CD1c-positive myeloid dendritic cell (primary cell): ENCODE measurements around the gene WFS1.

ENCODE experiments used
- DNase-seq: peaks from one replicate; pipeline ENCODE4 v3.0.0-alpha.2; 2016; ENCODE audit errors: extremely low spot score

The WFS1 gene

DNA sequence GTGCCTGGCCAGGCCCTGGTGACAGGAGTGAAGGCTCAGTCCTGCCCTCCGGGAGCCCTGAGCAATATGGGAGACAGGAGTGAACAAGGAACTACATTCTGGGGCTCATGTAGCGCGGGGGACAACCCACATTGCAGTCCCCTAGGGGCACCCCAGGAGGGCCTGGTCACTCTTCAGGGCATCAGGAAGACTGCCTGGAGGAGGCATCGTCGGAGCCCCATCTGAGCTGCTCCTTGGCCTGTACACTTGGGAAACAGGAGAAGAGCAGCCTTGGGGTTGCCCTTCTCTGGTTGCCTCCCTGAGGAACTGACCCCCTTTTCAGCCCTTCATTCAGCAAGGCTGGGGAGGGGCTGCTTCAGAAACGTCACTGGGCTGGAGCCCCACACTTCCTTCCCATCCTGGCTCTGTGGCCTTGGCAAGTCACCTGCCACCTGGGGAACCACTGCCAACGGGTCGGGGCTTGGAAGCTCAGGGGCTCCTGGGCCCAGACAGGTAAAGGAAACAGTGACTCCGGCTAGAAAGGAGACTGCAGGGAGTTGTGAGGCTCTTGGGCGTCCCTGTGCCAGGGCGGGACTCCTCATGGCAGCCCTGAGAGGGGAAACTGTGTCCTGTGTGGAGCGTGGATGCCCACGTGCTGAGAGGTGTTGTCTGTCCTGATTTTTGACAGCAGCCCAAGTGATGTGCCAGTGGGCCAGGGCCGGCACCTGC, 10.1 kb downstream of the WFS1 start:
- no peak for DNase-seq

DNA sequence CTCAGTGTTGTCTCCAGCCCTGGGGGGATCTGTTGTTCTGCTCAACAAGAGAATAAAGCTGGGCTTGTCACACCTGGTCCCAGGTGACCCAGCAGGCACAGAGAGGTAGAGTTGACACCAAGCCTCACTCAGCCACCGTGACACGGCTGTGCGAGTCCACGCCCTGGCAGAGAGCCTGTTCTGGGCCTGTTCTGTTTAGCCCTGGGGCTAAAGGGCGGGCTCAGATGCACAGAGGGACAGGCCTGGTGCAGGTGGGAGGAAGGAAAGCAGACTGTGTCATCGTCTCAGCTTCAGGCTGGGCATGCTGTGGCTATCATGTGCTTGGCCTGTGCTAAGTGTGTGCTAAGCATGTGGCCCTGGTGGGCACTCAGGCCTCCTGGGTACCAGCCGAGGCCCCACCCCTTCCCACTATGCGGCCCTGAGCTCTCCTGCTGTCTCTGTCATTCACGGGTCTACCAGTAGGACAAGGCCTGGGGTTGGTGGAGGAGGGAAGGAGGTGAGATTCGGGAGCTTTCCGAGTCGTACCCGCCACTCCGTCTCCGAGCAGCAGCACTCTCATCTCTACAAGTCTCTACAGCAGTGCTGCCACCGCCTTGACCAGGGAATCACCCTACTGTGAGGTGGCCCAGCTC, 10.8 kb downstream of the WFS1 start:
- no peak for DNase-seq

DNA sequence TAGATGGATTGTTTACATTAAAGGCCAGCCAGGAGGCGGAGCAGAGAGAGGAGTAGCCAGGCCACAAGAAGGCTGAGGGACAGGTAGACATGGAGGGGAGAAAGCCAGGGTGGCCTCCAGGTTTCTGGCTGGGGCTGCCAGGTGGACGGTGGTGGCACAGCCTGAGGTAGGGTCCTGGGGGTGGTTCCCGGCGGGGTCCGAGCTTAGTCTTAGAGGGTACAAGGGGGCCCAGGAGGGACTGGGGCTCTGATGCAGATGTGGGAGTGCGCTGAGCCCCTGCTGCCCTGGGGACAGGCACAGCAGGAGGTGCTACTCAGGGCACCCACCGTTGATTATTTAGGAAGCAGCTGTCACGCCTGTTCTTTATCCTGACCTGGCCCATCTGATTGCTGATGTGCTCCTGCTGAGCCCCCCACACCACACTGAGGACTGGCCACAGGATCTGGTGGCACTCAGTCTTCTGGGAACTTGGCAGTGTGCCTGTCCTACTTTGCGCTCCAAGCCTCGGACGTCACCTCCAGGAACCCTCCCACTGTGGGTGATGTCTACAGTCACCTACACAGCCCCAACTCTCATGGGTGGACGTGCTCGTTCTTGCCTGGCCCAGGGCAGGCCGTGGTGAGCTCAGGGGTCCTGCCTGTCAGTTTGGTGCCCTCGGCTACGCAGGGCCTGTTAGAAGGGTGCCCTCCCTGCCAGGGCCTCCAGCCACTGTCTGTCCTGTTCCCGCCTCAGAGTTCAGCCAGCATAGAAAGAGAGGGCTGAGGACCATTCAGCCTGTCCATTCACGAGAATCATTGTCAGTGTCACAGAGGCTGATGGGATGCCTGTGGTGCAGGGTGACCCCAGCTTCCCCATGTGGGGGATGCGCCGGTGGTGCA, 12.0 kb downstream of the WFS1 start:
- DNase-seq = no peak

- DNase-seq = no peak
Observed at GRCh38 chr4:6282314-6282771, 12.7 kb downstream of the WFS1 start.

DNA sequence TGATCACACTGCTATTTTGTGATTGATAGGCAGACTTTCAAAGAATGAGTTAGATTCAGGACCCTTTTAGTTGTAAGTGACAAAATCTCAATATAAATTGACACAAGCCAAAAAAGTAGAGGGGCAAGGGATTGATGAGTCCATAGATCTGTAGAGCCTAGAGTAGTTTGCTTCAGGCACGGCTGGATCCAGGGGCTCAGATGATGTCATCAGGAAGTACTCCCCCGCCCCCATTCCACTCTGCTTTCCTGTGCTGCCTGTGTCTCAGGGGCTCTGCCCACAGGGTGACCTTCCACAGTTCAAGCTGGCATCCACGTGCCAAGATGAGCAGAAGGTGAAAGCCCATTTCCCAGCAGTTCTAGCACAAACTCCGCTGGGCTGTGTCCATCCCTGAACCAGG, 13.6 kb downstream of the WFS1 start:
- no peak for DNase-seq

DNA sequence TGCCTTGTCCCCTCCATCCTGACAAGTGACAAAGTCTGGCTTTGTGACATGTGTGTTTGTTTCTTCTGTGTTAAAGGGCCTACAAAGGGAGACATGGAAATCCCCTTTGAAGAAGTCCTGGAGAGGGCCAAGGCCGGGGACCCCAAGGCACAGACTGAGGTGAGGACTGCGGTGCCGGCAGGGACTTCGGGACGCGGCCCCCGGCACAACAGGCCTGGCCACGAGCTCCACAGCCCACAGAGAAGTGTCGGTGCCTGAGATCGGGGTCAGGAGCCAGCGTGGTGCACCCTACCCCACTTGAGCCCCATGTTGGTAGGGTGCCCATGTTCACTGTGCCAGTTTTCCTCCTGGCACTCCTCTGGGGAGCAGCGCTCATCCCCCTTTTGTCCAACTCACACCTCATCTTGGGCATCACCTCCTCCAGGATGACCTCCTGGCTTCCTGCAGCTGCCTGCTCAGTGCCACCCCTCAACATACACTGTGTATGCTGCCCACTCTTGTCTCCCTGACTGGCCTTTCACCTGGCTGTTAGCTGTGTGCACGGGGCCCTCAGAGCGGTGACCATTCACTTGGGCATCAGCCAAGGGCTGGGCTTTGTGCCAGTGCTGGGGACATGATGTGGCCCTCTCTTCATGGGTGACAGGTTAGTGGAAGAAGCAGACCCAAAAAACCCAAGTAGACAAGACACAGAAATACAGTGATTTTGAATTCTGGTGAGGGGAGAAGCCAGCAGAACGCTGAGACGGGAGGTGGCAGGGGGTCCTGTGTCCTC, 17.6 kb downstream of the WFS1 start:
- no peak for DNase-seq

- no peak for DNase-seq
Observed at GRCh38 chr4:6288342-6288741, 18.7 kb downstream of the WFS1 start.

- no peak for DNase-seq
Observed at GRCh38 chr4:6288871-6289270, 19.2 kb downstream of the WFS1 start.

GRCh38 chr4:6290256-6290655, 20.6 kb downstream of the WFS1 start:
- DNase-seq = no peak

GRCh38 chr4:6290769-6291547, 21.3 kb downstream of the WFS1 start:
- DNase-seq = no peak

GRCh38 chr4:6291784-6292297, 22.2 kb downstream of the WFS1 start:
- no peak for DNase-seq

DNA sequence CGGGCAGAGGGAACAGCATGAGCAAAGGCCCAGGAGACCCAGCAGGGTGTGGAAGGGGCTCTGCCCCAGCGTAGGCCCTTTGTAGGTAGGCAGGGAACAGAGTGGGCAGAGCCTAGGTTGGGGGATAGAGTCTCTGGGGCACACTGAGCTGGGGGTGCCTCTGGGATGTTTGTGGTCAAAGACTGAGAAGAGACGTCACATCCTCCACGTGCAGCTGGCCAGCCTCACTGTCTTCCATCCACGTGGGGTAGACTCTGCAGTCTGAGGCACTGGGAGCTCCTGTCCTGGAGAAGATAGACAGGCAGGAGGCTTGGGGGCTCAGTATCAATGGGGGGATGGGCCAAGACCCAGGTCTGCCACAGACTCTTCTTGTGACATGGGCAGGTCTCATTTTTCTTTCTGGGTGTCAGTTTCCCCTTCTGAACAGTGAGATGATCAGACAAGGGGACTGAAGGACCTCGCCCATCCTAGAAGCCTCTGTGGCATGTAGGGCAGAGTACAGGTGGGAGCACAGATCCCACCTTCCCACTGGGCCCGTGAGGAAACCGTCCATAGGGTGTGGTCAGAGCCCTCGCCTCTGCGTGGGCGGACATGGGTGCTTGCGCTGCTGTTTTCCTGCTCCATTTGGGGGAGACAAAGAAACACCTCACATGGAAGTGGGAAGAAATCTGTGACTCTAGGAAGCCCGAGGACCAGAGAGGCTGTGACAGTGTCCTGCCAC, 22.9 kb downstream of the WFS1 start:
- DNase-seq = no peak

GRCh38 chr4:6293097-6293445, 23.4 kb downstream of the WFS1 start:
- DNase-seq = no peak

DNA sequence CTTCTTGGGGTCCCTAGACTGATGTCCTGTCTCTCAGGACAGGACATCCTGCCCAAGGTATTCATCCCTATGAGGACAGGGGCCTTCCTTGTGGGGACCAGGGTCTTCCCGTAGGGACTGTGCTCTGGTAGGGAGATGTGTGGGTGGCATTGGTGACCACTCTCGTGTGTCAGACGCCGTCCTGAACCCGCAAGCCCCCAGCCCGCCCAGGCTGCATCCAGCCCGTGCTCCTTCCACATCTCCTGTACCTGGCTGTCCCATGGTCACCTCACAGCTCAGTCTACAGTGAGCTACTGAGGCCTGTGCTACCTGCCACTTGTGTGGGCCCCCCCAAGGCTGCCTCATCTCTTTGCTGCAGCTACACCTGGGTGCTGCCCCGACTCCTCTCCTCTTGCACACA, 24.0 kb downstream of the WFS1 start:
- no peak for DNase-seq

DNA sequence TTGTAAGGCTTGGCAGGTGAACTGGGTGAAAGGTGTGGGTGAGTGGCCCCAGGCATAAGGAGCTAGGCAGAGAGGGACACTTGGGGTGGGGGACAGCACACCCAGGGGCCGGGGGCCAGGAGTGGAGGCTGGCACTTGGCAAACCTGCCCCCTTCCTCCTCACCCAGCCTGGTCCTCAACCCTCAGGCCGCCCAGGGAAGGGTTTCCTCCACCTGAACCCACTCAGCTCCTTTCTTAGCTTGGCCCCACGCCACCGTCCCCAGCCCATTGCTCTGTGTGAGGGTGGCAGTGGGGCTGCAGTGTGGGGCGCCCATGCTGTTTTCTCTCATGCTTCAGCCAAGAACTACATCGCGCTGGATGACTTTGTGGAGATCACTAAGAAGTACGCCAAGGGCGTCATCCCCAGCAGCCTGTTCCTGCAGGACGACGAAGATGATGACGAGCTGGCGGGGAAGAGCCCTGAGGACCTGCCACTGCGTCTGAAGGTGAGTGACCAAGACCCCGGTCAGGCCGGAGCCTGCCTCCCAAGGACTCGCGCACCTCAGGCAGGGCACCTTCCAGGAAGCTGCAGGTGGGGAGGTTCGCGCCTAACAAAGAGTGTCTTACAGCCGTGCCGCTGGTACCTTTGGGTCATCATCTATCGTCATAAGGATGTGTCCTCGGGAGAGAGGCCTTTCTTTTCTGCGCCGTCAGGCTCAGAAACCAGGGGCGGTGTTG, 25.2 kb downstream of the WFS1 start:
- DNase-seq = no peak

- DNase-seq = no peak
Observed at GRCh38 chr4:6295495-6295894, 25.8 kb downstream of the WFS1 start.

- no peak for DNase-seq
Observed at GRCh38 chr4:6296026-6296425, 26.4 kb downstream of the WFS1 start.

- no peak for DNase-seq
Observed at GRCh38 chr4:6297266-6297815, 27.7 kb downstream of the WFS1 start.

- no peak for DNase-seq
Observed at GRCh38 chr4:6298035-6298434, 28.4 kb downstream of the WFS1 start.
